NT2/D1 (cell line): ENCODE measurements around the gene CNGB1.
A peak's percentile ranks its signal among the peaks of the same experiment; 100 is the strongest.

Experiments
- DNase-seq: peaks from one replicate; pipeline ENCODE4 v3.0.0-alpha.2; 2011; ENCODE audit warnings: low read depth, low spot score
- H3K27me3 ChIP-seq: 2 replicates; pipeline ENCODE4 v1.6.0; 2011; ENCODE audit warnings: mild to moderate bottlenecking; ENCODE audit not compliant: insufficient read length, insufficient read depth
- H3K36me3 ChIP-seq: 2 replicates; pipeline ENCODE4 v1.6.1; 2011; ENCODE audit warnings: mild to moderate bottlenecking, low read length, mixed read lengths; ENCODE audit not compliant: insufficient read depth, insufficient read length
- H3K4me1 ChIP-seq: 2 replicates; pipeline ENCODE4 v1.5.1; 2011; ENCODE audit not compliant: insufficient read depth, insufficient read length
- H3K4me3 ChIP-seq: 2 replicates; pipeline ENCODE4 v1.5.1; 2011; ENCODE audit warnings: low read depth; ENCODE audit not compliant: insufficient read length
- H3K9ac ChIP-seq: 2 replicates; pipeline ENCODE4 v1.6.0; 2011; ENCODE audit warnings: low read depth; ENCODE audit not compliant: insufficient read length
- H3K9me3 ChIP-seq: 2 replicates; pipeline ENCODE4 v1.5.1; 2011; ENCODE audit warnings: mild to moderate bottlenecking, low read length; ENCODE audit not compliant: insufficient read depth
- SUZ12 ChIP-seq: IDR thresholded peaks from 2 replicates; pipeline ENCODE4 v1.6.1; 2011; ENCODE audit not compliant: insufficient read length, insufficient read depth; ENCODE audit errors: extremely low read depth
- YY1 ChIP-seq: IDR thresholded peaks from 2 replicates; pipeline ENCODE4 v1.6.1; 2011; ENCODE audit not compliant: insufficient read length, insufficient read depth
- ZNF274 ChIP-seq: IDR thresholded peaks from 2 replicates; pipeline ENCODE4 v1.6.1; 2011; ENCODE audit warnings: mild to moderate bottlenecking, low read depth, low read length

Gene CNGB1

GRCh38 chr16:57889111-57889510 is 81.8 kb downstream of the CNGB1 start:
- Histone ChIP-seq H3K9me3 (no peaks in the 10 kb centered on the region), H3K9ac (no peak overlapping the region), H3K36me3 (no peaks in the 10 kb centered on the region), H3K4me3 (no peak overlapping the region), H3K4me1 (peaks cover 3% of the 10 kb centered on the region), H3K27me3 (peaks cover 9% of the 10 kb centered on the region)
- no peak for DNase-seq
- TF ChIP-seq SUZ12 (no peak), ZNF274 (no peak), YY1 (no peak)

DNA sequence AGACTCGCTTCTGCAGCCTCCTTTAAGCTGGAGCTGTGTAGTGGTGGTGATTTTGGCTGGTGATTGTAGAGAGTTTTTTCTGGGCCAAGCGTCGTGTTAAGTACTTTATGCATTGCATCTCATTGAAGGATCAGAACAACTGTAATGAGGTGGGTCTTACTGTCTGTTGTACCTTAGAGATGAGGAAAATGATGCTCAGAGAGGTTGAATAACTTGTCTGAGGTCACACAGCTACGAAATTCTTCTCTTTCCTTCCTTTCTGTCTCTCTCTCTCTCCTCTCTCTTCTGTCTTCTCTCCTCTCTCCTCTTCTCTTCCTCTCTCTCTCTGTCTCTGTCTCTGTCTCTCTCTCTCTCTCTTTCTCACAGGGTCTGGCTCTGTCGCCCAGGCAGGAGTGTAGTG is 82.8 kb downstream of the CNGB1 start:
- Histone ChIP-seq H3K9ac (no peak overlapping the region), H3K27me3 (peaks cover 17% of the 10 kb centered on the region), H3K4me1 (peaks cover 6% of the 10 kb centered on the region), H3K36me3 (no peaks in the 10 kb centered on the region), H3K9me3 (no peaks in the 10 kb centered on the region), H3K4me3 (no peak overlapping the region)
- TF ChIP-seq SUZ12 (no peak), YY1 (no peak), ZNF274 (no peak)
- no peak for DNase-seq

DNA sequence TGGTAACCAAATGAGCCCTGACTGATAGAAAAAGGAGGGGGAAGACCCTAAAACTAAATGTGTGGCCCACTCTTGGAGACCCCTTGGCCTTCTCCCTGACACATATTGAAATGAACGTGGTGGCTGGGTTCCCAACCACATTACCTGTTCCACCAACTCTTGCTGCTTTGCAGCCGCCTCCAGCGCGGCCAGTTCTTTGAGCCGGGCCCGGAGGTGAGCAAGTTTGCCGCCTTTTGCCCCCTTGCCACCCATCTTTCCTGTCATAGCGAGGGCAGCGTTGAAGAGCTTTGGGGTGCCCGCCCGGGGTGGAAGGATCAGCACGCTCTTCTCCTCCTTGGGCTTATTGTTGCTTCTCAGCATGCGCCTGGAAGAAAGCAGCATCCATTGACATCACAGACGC is 83.2 kb downstream of the CNGB1 start:
- Histone ChIP-seq H3K4me3 (no peak overlapping the region), H3K4me1 (peaks cover 6% of the 10 kb centered on the region), H3K9me3 (no peaks in the 10 kb centered on the region), H3K27me3 (peaks cover 21% of the 10 kb centered on the region), H3K36me3 (no peaks in the 10 kb centered on the region), H3K9ac (no peak overlapping the region)
- no peak for DNase-seq
- TF ChIP-seq SUZ12, result no peak
- TF ChIP-seq ZNF274, result no peak
- no peak for TF ChIP-seq YY1

DNA sequence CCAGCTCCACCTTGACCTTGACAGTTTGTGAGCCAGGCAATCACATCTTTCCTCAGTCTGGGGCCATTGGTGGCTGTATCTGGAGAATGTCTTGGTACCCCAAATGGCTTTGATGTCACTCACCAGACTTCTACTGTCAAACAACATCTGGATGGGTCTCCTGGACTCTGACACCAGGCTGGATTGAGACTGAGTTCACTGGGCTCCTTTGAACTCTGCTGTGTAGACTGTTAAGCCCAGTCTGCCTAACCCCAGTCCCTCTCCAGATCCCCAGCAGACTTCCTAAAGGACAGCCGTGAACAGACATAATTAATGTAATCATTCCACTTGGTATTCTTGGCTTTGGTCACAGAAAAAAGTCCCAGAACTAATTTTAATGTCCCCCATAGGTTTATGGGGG is 84.5 kb downstream of the CNGB1 start:
- DNase-seq, result no peak
- no peaks in the 10 kb centered on the region for H3K36me3 ChIP-seq
- no peaks in the 10 kb centered on the region for H3K9me3 ChIP-seq
- H3K27me3 ChIP-seq, result peaks cover 27% of the 10 kb centered on the region
- no peak overlapping the region for H3K9ac ChIP-seq
- no peak for TF ChIP-seq ZNF274
- no peak for TF ChIP-seq YY1
- no peak for TF ChIP-seq SUZ12
- H3K4me3 ChIP-seq, result no peak overlapping the region
- peaks cover 6% of the 10 kb centered on the region for H3K4me1 ChIP-seq

DNA sequence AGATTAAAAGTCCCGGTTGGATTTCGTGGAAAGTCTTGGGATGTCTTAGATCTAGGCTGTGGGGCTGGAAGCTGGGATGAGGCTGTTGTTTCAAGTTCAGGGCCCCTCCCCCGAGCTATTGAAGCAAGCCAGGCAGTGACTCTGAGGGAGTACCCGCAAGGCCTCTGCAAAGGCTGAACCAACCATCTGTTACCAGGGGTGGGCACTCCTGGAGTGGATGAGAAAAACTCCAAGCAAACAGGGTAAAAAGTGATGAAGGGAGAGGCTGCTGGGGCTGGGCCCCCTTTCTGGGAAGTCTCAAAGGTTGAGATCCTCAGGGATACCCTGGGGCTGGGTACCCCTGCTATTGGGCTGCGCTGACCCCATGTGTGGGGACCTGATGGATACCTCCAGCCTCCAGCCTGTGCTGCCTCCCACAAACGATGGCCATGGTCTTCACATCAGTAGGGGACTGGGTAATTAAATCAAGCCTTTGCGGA is 86.2 kb downstream of the CNGB1 start:
- Histone ChIP-seq H3K4me1 (peaks cover 6% of the 10 kb centered on the region), H3K9ac (no peak overlapping the region), H3K9me3 (no peaks in the 10 kb centered on the region), H3K36me3 (no peaks in the 10 kb centered on the region), H3K27me3 (peaks cover 27% of the 10 kb centered on the region), H3K4me3 (no peak overlapping the region)
- TF ChIP-seq ZNF274 (no peak), YY1 (no peak), SUZ12 (no peak)
- peak; percentile 35 for DNase-seq

- DNase-seq, result no peak
- Histone ChIP-seq H3K4me1 (peaks cover 6% of the 10 kb centered on the region), H3K36me3 (no peaks in the 10 kb centered on the region), H3K9me3 (no peaks in the 10 kb centered on the region), H3K9ac (no peak overlapping the region), H3K4me3 (no peak overlapping the region), H3K27me3 (peaks cover 27% of the 10 kb centered on the region)
- no peak for TF ChIP-seq ZNF274
- TF ChIP-seq SUZ12, result no peak
- TF ChIP-seq YY1, result no peak
These were observed 86.8 kb downstream of the CNGB1 start for GRCh38 chr16:57883953-57884654.

DNA sequence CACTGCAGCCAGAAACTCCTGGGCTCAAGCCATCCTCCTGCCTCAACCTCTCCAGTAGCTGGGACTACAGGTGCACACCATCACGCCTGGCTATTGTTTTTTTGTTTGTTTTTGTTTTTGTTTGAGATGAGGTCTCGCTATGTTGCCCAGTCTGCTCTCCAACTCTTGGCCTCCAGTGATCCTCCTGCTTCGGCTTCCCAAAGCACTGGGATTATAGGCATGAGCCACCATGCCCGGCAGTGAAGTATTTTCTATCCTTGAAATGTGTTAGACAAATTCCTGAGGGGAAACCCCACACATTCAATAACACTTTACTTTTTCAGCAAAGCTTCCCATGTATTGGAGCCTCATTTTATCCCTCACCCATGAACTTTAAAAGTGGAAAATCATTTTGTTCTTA is 87.4 kb downstream of the CNGB1 start:
- H3K9ac ChIP-seq, result no peak overlapping the region
- no peaks in the 10 kb centered on the region for H3K36me3 ChIP-seq
- peaks cover 27% of the 10 kb centered on the region for H3K27me3 ChIP-seq
- no peak overlapping the region for H3K4me3 ChIP-seq
- H3K9me3 ChIP-seq, result no peaks in the 10 kb centered on the region
- no peak for DNase-seq
- TF ChIP-seq ZNF274 (no peak), YY1 (no peak), SUZ12 (no peak)
- peaks cover 6% of the 10 kb centered on the region for H3K4me1 ChIP-seq
